ENCODE measurements around the gene SMTN.
A peak's percentile ranks its signal among the peaks of the same experiment; 100 is the strongest.
"Not testable (repeated sequence)": the region's sequence is repeated elsewhere in the genome, so short reads cannot be mapped to it uniquely, and the experiment has no call there.

SMTN gene

DNA sequence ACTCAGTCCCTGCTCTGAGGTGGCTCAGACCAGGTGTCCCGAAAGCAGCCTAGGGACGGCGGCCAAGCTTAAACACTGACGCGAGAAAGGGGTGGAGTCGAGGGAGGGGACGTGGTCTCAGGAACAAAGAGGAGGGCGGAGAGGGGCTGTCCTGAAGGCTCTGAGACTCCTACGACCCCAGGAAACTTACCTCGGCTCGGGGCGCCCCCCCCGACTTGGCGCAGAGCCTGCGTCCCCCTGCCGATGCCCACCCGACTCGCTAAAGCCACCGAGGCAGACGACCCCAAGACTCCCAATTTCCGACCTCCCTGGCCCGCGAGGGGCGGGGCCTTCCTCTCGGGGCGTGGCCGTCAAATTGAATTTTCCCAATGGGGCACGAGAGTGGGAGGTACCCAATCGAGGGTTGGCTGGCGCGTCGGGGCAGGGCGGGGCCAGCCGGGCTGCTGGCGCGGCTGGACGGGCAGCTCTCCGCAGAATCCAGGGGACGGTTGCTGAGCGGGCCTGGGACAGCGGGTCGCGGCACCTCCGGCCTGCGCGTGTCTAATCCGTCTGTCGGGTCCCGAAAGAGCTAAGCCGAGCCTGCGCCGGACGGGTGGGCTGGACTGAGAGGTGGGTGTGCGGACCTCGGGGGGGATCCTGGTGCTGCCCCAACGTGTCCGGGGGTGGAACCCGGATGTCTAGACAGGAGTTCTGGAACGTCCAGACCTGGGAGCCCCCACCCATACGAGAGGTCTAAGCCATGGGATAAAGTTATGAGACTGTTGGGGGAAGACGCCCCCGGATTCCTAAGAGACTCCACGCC, at the start of gene SMTN:
TSS of gene SMTN (plus strand) at position 471 of the 802 bp plus-strand sequence. CDS start 1,941 bp downstream, outside the sequence.
- DNase-seq = peak; percentile 83

GRCh38 chr22:31036671-31037550, 44.2 kb upstream of the SMTN start:
- no peak for DNase-seq

- no peak for DNase-seq
Measured at GRCh38 chr22:31038686-31039085, 42.4 kb upstream of the SMTN start.

- no peak for DNase-seq
Measured at GRCh38 chr22:31039393-31039792, 41.7 kb upstream of the SMTN start.

- DNase-seq = no peak
Measured at GRCh38 chr22:31040542-31041398, 40.3 kb upstream of the SMTN start.

GRCh38 chr22:31044262-31044861, 36.8 kb upstream of the SMTN start:
- no peak for DNase-seq

GRCh38 chr22:31045900-31046538, 35.1 kb upstream of the SMTN start:
- DNase-seq = no peak

DNA sequence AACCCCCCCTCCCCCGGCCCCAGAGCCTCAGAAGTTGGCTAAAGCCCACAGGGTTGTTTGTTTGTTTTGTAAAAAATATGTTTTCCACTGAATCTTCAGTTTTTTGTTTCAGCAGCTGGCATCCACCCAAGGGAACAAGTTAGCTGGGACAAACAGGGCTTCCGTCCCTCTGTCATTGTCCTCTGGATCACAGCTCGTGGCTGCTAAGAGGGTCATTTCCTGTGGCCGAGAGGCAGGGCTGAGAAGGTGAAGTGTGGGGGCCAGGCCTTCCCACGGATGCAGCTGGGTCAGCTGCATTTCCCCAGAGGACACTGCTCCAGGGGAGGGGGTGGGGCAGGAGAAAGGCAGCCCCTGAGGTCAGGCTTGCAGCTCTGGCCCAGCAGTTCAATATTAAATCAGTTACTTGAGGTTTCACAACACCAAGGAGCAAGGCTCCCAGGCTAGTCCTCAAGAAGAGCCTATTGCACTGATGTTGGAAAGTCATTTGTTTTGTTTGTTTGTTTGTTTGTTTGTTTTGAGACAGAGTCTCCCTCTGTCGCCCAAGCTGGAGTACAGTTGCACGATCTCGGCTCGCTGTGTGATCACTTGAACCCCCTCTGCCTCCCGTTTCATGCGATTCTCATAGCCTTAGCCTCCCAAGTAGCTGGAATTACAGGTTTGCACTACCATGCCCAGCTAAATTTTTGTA, 34.4 kb upstream of the SMTN start:
- DNase-seq = no peak

- no peak for DNase-seq
Measured at GRCh38 chr22:31048570-31048969, 32.5 kb upstream of the SMTN start.

GRCh38 chr22:31049815-31050420, 31.2 kb upstream of the SMTN start:
- DNase-seq = no peak

- DNase-seq = no peak
Measured at GRCh38 chr22:31055117-31055634, 25.9 kb upstream of the SMTN start.

- no peak for DNase-seq
Measured at GRCh38 chr22:31055635-31056159, 25.4 kb upstream of the SMTN start.

- no peak for DNase-seq
Measured at GRCh38 chr22:31056986-31057599, 24.0 kb upstream of the SMTN start.

DNA sequence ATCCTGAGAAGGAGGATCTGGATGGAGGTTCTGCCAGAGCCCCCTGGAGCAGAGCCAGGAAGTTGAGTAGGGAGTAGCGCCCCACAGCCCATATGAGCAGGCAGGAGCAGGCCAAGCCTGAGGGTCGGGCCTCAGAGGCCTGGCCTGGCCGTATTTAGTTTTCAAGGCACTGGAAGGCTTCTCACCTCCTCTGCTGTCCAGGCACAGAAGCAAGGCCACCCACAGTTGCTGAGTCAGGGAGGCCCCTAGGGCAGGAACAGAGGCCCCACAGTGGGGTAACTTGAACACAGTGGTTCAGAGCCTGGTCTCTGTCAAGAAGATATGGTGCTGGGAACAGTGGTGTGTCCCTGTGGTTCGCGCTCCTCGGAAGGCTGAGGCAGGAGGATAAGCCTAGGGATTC, 21.5 kb upstream of the SMTN start:
- not testable (repeated sequence) for DNase-seq

- DNase-seq = no peak
Measured at GRCh38 chr22:31062566-31063230, 18.4 kb upstream of the SMTN start.

GRCh38 chr22:31064369-31064768, 16.7 kb upstream of the SMTN start:
- DNase-seq = no peak

DNA sequence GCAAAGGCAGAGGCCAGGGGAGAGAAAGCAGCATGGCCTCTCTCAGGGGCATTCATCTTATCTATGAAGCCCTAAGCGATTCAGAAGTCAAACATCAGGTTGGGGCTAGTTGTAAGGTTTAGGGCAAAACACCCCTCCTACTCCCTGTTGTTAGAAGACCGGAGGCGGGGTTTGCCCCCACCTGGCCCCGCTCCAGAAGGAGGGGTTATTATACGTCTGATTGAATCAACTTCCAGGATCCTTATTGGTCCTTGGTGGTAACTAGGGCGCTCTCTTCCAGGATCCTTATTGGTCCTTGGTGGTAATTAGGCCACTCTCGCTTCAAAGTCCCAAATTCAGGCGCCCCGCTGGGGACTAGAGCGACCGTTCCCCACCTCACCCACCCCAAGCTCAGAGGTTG, 12.1 kb upstream of the SMTN start:
- no peak for DNase-seq

GRCh38 chr22:31069691-31070314, 11.3 kb upstream of the SMTN start:
- DNase-seq = not testable (repeated sequence)

- not testable (repeated sequence) for DNase-seq
Measured at GRCh38 chr22:31073125-31073524, 8.0 kb upstream of the SMTN start.

Data from NCI-H526 treated with DMSO at 0.1 percent for 48 hours (cell line).